Neural crest cell (in vitro differentiated cells): Measurements from ENCODE around the gene SNX19. TPM values are rescaled to one million over a fixed set of nuclear protein-coding genes. Genes with fewer than 3 reads are reported as not detected.

Experiments
- DNase-seq: peaks from one replicate; pipeline ENCODE4 v3.0.0; 2021; ENCODE audit warnings: low read depth, mixed read lengths, low spot score
- H3K27ac Mint-ChIP-seq: one replicate; pipeline ENCODE4 v1.8.0; 2021; ENCODE audit warnings: mild to moderate bottlenecking, mixed read lengths; ENCODE audit not compliant: unreplicated experiment
- H3K27me3 Mint-ChIP-seq: 2 replicates; pipeline ENCODE4 v1.8.0; 2021; ENCODE audit warnings: low read depth, mild to moderate bottlenecking, mixed read lengths
- H3K36me3 Mint-ChIP-seq: 2 replicates; pipeline ENCODE4 v1.8.0; 2021; ENCODE audit warnings: low read depth, mild to moderate bottlenecking, mixed read lengths
- H3K4me1 Mint-ChIP-seq: 2 replicates; pipeline ENCODE4 v1.8.0; 2021; ENCODE audit warnings: mixed read lengths
- H3K4me3 Mint-ChIP-seq: one replicate; pipeline ENCODE4 v1.8.0; 2021; ENCODE audit warnings: mild to moderate bottlenecking, mixed read lengths
- H3K9me3 Mint-ChIP-seq: 2 replicates; pipeline ENCODE4 v1.8.0; 2021; ENCODE audit warnings: mixed read lengths
- CTCF ChIP-seq: fragments of 200-600 bp; sonication (generic); conservative IDR thresholded peaks from 2 replicates; pipeline ENCODE4 v1.5.0; 2021; ENCODE audit warnings: antibody characterized with exemption, mild to moderate bottlenecking
- total RNA-seq: library from RNA; stranded (reverse); gene quantifications from 2 replicates; pipeline ENCODE4 v1.2.1, GENCODE V29; 2021

Gene SNX19
- total RNA-seq, 1 donor from 2014 or later, result 45.0 TPM

- no peaks in the 10 kb centered on the region for H3K27me3 Mint-ChIP-seq
- peaks cover 4% of the 10 kb centered on the region for H3K9me3 Mint-ChIP-seq
- peaks cover 38% of the 10 kb centered on the region for H3K4me1 Mint-ChIP-seq
- no peaks in the 10 kb centered on the region for H3K36me3 Mint-ChIP-seq
- no peak for TF ChIP-seq CTCF
- H3K4me3 Mint-ChIP-seq, result no peak overlapping the region
- peak overlapping the region; percentile 59 for H3K27ac Mint-ChIP-seq
- no peak for DNase-seq
Observed at GRCh38 chr11:130842001-130842400, 74.3 kb downstream of the SNX19 start.

- no peak for DNase-seq
- no peak for TF ChIP-seq CTCF
- Mint-ChIP-seq H3K27ac (peak overlapping the region; percentile 82), H3K4me3 (peak overlapping the region; percentile 9), H3K27me3 (no peaks in the 10 kb centered on the region), H3K4me1 (peaks cover 28% of the 10 kb centered on the region), H3K9me3 (peaks cover 4% of the 10 kb centered on the region), H3K36me3 (no peaks in the 10 kb centered on the region)
Observed at GRCh38 chr11:130840679-130841078, 75.6 kb downstream of the SNX19 start.

GRCh38 chr11:130839981-130840666, 76.2 kb downstream of the SNX19 start:
- no peak for DNase-seq
- no peaks in the 10 kb centered on the region for H3K36me3 Mint-ChIP-seq
- H3K4me1 Mint-ChIP-seq, result peaks cover 26% of the 10 kb centered on the region
- peaks cover 4% of the 10 kb centered on the region for H3K9me3 Mint-ChIP-seq
- no peak for TF ChIP-seq CTCF
- H3K4me3 Mint-ChIP-seq, result no peak overlapping the region
- peak overlapping the region; percentile 82 for H3K27ac Mint-ChIP-seq
- H3K27me3 Mint-ChIP-seq, result no peaks in the 10 kb centered on the region

- no peak overlapping the region for H3K27ac Mint-ChIP-seq
- no peak overlapping the region for H3K4me3 Mint-ChIP-seq
- no peaks in the 10 kb centered on the region for H3K27me3 Mint-ChIP-seq
- DNase-seq, result no peak
- H3K36me3 Mint-ChIP-seq, result no peaks in the 10 kb centered on the region
- peaks cover 21% of the 10 kb centered on the region for H3K4me1 Mint-ChIP-seq
- TF ChIP-seq CTCF, result no peak
- H3K9me3 Mint-ChIP-seq, result peaks cover 4% of the 10 kb centered on the region
Observed at GRCh38 chr11:130837194-130837593, 79.1 kb downstream of the SNX19 start.

- peaks cover 13% of the 10 kb centered on the region for H3K4me1 Mint-ChIP-seq
- H3K9me3 Mint-ChIP-seq, result peaks cover 4% of the 10 kb centered on the region
- H3K27ac Mint-ChIP-seq, result no peak overlapping the region
- H3K27me3 Mint-ChIP-seq, result no peaks in the 10 kb centered on the region
- H3K4me3 Mint-ChIP-seq, result no peak overlapping the region
- H3K36me3 Mint-ChIP-seq, result no peaks in the 10 kb centered on the region
- no peak for DNase-seq
- TF ChIP-seq CTCF, result no peak
Observed at GRCh38 chr11:130834886-130835285, 81.4 kb downstream of the SNX19 start.
